DND-41 (cell line): ENCODE results near the gene KCNK16.

Experiments used
- CTCF ChIP-seq: IDR thresholded peaks from 2 replicates; pipeline ENCODE4 v1.5.1; 2012; ENCODE audit warnings: borderline replicate concordance, low read length, moderate library complexity, mild to moderate bottlenecking; ENCODE audit not compliant: poor library complexity, severe bottlenecking; ENCODE audit errors: extremely low read depth
- EZH2 ChIP-seq: IDR thresholded peaks from 3 replicates; pipeline ENCODE4 v1.6.1; 2012; ENCODE audit warnings: borderline replicate concordance, low read depth, mild to moderate bottlenecking, moderate library complexity, low read length, inconsistent platforms; ENCODE audit not compliant: severe bottlenecking

- TF ChIP-seq CTCF, result no peak
- TF ChIP-seq EZH2, result no peak
Observed at GRCh38 chr6:39360378-39360777, 37.9 kb upstream of the KCNK16 start.
